Keratinocyte (primary cell): ENCODE results near the gene CC2D2B. TPM values are rescaled to one million over a fixed set of nuclear protein-coding genes. Genes with fewer than 3 reads are reported as not detected.
"Not testable (repeated sequence)": the region's sequence is repeated elsewhere in the genome, so short reads cannot be mapped to it uniquely, and the experiment has no call there.

ENCODE experiments used
- DNase-seq: peaks from one replicate; pipeline ENCODE4 v3.0.0-alpha.2; 2011; ENCODE audit warnings: low read depth, missing footprints, low spot score
- FAIRE-seq: peaks from 2 replicates; lab custom pipeline; 2011; peaks lifted over from hg19 to GRCh38; lab: Jason Lieb, UNC
- H2AFZ ChIP-seq: 2 replicates; pipeline ENCODE4 v1.6.0; 2012; ENCODE audit warnings: low read length, control low read depth, inconsistent platforms; ENCODE audit not compliant: control insufficient read depth
- H3K27ac ChIP-seq: 2 replicates; pipeline ENCODE4 v1.5.1; 2011; ENCODE audit warnings: low read length; ENCODE audit not compliant: control insufficient read depth, insufficient read depth
- H3K27me3 ChIP-seq: 3 replicates; pipeline ENCODE4 v1.6.0; 2011; ENCODE audit warnings: low read length; ENCODE audit not compliant: control insufficient read depth, insufficient read depth; ENCODE audit errors: extremely low read depth
- H3K36me3 ChIP-seq, 2 experiments: 2 replicates in 1 of 2; 3 replicates in 1 of 2; pipeline ENCODE4 v1.5.1; 2011; ENCODE audit warnings: low read length in 2 of 2, mild to moderate bottlenecking in 1 of 2; ENCODE audit not compliant: control insufficient read depth in 2 of 2, insufficient read depth in 2 of 2; ENCODE audit errors: extremely low read depth in 1 of 2
- H3K4me1 ChIP-seq: 3 replicates; pipeline ENCODE4 v1.5.1; 2011; ENCODE audit warnings: low read length; ENCODE audit not compliant: control insufficient read depth, insufficient read depth; ENCODE audit errors: extremely low read depth
- H3K4me2 ChIP-seq: 3 replicates; pipeline ENCODE4 v1.6.0; 2011; ENCODE audit warnings: low read depth, low read length; ENCODE audit not compliant: control insufficient read depth, insufficient read depth; ENCODE audit errors: extremely low read depth
- H3K4me3 ChIP-seq, 3 experiments: fragments of 200-600 bp in 1 of 3; sonication (generic) in 1 of 3; 2 replicates in 2 of 3; 3 replicates in 1 of 3; pipeline ENCODE4 v1.5.1; 2011 to 2016; ENCODE audit warnings: low read length in 3 of 3, mild to moderate bottlenecking in 3 of 3, control low read depth in 2 of 3, inconsistent platforms in 1 of 3, low read depth in 1 of 3, mixed read lengths in 1 of 3, mixed run types in 1 of 3, moderate library complexity in 1 of 3; ENCODE audit not compliant: control insufficient read depth in 2 of 3, insufficient read depth in 2 of 3; ENCODE audit errors: extremely low read depth in 1 of 3
- H3K79me2 ChIP-seq: 2 replicates; pipeline ENCODE4 v1.6.0; 2012; ENCODE audit warnings: low read length; ENCODE audit not compliant: control insufficient read depth, insufficient read depth
- H3K9ac ChIP-seq: 3 replicates; pipeline ENCODE4 v1.6.0; 2011; ENCODE audit warnings: low read length; ENCODE audit not compliant: control insufficient read depth, insufficient read depth; ENCODE audit errors: extremely low read depth
- H3K9me1 ChIP-seq: 3 replicates; pipeline ENCODE4 v1.6.0; 2011; ENCODE audit warnings: low read length; ENCODE audit not compliant: control insufficient read depth, insufficient read depth; ENCODE audit errors: extremely low read depth
- H3K9me3 ChIP-seq: 2 replicates; pipeline ENCODE4 v1.5.1; 2012; ENCODE audit warnings: low read depth, low read length; ENCODE audit not compliant: control insufficient read depth
- H4K20me1 ChIP-seq: 3 replicates; pipeline ENCODE4 v1.6.0; 2011; ENCODE audit warnings: low read length; ENCODE audit not compliant: control insufficient read depth, insufficient read depth; ENCODE audit errors: extremely low read depth
- EZH2 ChIP-seq: IDR thresholded peaks from one replicate; pipeline ENCODE4 v1.6.1; 2012; ENCODE audit warnings: inconsistent platforms, mild to moderate bottlenecking, low read length, moderate library complexity
- dilution Hi-C: fragments of 300-500 bp; cut with MboI; formaldehyde crosslinking; loops from one replicate; pipeline ENCODE4 v1.7.0; 2020; ENCODE audit warnings: low sequenced_read_pairs; ENCODE audit not compliant: extremely low pct_ligation_motif_present
- polyA plus RNA-seq, 5 experiments: library from polyadenylated mRNA; depleted of rRNA in 3 of 5; stranded (reverse) in 3 of 5; stranded (forward) in 1 of 5; unstranded in 1 of 5; fragments of >200 nt; gene quantifications; 1 replicate in 1 of 5; 2 replicates in 3 of 5; 3 replicates in 1 of 5; pipeline versions ENCODE4 v1.2.1 to v1.2.3, GENCODE V29; 2011 to 2012; ENCODE audit warnings: missing spikeins in 2 of 5, low read depth in 1 of 5, low replicate concordance in 1 of 5
- TF ChIP-seq, protein P1 (sequence below), 3 experiments: IDR thresholded peaks in 1 of 3; conservative IDR thresholded peaks in 1 of 3; optimal IDR thresholded peaks in 1 of 3; 2 replicates in 2 of 3; 3 replicates in 1 of 3; pipeline versions ENCODE3 to v1.5.1; 2011; ENCODE audit warnings: low read length in 3 of 3, mild to moderate bottlenecking in 3 of 3, moderate library complexity in 2 of 3, control low read depth in 1 of 3, inconsistent platforms in 1 of 3; ENCODE audit not compliant: insufficient read depth in 2 of 3; ENCODE audit errors: extremely low read depth in 1 of 3

CC2D2B gene
- polyA plus RNA-seq, 1 donor (not counting 4 experiments of a cell fraction or from before 2014, with no cell fraction given): 0.10 TPM

DNA sequence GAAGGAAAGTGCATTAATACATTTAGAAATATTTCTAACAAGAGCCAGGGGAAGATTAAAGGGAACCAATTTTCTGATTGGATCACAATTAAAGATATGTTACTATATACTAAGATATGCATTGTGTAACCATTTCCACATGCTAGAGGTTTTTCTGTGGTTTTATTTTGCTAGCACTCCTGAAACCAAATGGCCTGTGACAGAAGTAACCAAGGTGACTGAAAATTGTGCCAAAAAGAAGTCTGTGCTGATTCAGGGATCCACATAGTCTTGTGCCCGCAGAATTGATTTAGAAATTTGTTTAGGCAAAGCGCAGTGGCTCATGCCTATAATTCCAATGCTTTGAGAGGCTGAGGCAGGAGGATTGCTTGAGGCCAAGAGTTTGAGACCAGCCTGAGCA lies 1.8 kb downstream of the CC2D2B start:
- dilution Hi-C loops: no loop called here
- Histone ChIP-seq H3K27ac (no peak overlapping the region), H3K27me3 (no peaks in the 10 kb centered on the region), H3K9ac (no peak overlapping the region), H4K20me1 (no peaks in the 10 kb centered on the region), H3K36me3 (no peaks in the 10 kb centered on the region), H3K79me2 (peaks cover 9% of the 10 kb centered on the region), H3K9me1 (no peaks in the 10 kb centered on the region), H3K4me1 (peaks cover 4% of the 10 kb centered on the region), H3K4me3 (no peak overlapping the region), H3K9me3 (no peaks in the 10 kb centered on the region), H3K4me2 (no peak overlapping the region), H2AFZ (no peak overlapping the region)
- DNase-seq (no peak), FAIRE-seq (no peak)
- TF ChIP-seq, protein P1, sequence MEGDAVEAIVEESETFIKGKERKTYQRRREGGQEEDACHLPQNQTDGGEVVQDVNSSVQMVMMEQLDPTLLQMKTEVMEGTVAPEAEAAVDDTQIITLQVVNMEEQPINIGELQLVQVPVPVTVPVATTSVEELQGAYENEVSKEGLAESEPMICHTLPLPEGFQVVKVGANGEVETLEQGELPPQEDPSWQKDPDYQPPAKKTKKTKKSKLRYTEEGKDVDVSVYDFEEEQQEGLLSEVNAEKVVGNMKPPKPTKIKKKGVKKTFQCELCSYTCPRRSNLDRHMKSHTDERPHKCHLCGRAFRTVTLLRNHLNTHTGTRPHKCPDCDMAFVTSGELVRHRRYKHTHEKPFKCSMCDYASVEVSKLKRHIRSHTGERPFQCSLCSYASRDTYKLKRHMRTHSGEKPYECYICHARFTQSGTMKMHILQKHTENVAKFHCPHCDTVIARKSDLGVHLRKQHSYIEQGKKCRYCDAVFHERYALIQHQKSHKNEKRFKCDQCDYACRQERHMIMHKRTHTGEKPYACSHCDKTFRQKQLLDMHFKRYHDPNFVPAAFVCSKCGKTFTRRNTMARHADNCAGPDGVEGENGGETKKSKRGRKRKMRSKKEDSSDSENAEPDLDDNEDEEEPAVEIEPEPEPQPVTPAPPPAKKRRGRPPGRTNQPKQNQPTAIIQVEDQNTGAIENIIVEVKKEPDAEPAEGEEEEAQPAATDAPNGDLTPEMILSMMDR (optimal IDR thresholded peaks at IDR 0.05 in 1 of 3, IDR thresholded peaks at IDR 0.05 in 1 of 3, conservative IDR thresholded peaks at IDR 0.05 in 1 of 3; ENCODE audit: extremely low read depth in 1 of 3, insufficient read depth in 2 of 3, low read length in 3 of 3): no peak
- no peak for TF ChIP-seq EZH2

- H2AFZ ChIP-seq, H3K4me3 ChIP-seq, H3K27me3 ChIP-seq, DNase-seq, H3K36me3 ChIP-seq, H4K20me1 ChIP-seq, H3K79me2 ChIP-seq, H3K9me1 ChIP-seq, H3K9me3 ChIP-seq, dilution Hi-C loops, H3K27ac ChIP-seq, FAIRE-seq, H3K4me1 ChIP-seq, H3K4me2 ChIP-seq, H3K9ac ChIP-seq: not testable (repeated sequence)
Observed at GRCh38 chr10:95916039-95916438, 8.3 kb downstream of the CC2D2B start.

GRCh38 chr10:95920798-95921426 lies 13.1 kb downstream of the CC2D2B start:
- no peak overlapping the region for H3K4me3 ChIP-seq
- no peak overlapping the region for H3K4me2 ChIP-seq
- no peak overlapping the region for H3K9ac ChIP-seq
- H3K27me3 ChIP-seq: no peaks in the 10 kb centered on the region
- no peak for DNase-seq
- no peak overlapping the region for H3K27ac ChIP-seq
- H3K4me1 ChIP-seq: no peaks in the 10 kb centered on the region
- no peaks in the 10 kb centered on the region for H3K9me3 ChIP-seq
- no peaks in the 10 kb centered on the region for H4K20me1 ChIP-seq
- H2AFZ ChIP-seq: no peak overlapping the region
- no peaks in the 10 kb centered on the region for H3K36me3 ChIP-seq
- FAIRE-seq: no peak
- H3K9me1 ChIP-seq: no peaks in the 10 kb centered on the region
- TF ChIP-seq, protein P1 (optimal IDR thresholded peaks at IDR 0.05 in 1 of 3, IDR thresholded peaks at IDR 0.05 in 1 of 3, conservative IDR thresholded peaks at IDR 0.05 in 1 of 3; ENCODE audit: extremely low read depth in 1 of 3, insufficient read depth in 2 of 3, low read length in 3 of 3): no peak
- TF ChIP-seq EZH2: no peak
- dilution Hi-C loops: no loop called here
- no peaks in the 10 kb centered on the region for H3K79me2 ChIP-seq
